HCT116 (cell line): ENCODE results near the gene SAMD4A. TPM values are rescaled to one million over a fixed set of nuclear protein-coding genes. Genes with fewer than 3 reads are reported as not detected.
A peak's percentile ranks its signal among the peaks of the same experiment; 100 is the strongest.

Experiments used
- ATAC-seq: fragments of 200-7000 bp; cut with Tn5 transposase; 2 replicates; pipeline ENCODE4 v1.9.1; 2020; ENCODE audit warnings: mild to moderate bottlenecking, moderate library complexity
- BruUV-seq: library from RNA; stranded (reverse); fragments of 400-500 nt; replicated peaks from 2 replicates; lab custom pipeline; 2021; lab: Mats Ljungman, UMichigan
- CTCF ChIA-PET: fragments of 300-600 bp; sonication (Branson Sonifier 250); formaldehyde crosslinking; loops from one replicate; lab custom pipeline; 2021; ENCODE audit warnings: antibody characterized with exemption; lab: Charles Lee
- POLR2A ChIA-PET: fragments of 300-600, 350-600 bp; sonication (Branson Sonifier 250); formaldehyde crosslinking; loops from one replicate; lab custom pipeline; 2021; ENCODE audit warnings: antibody characterized with exemption; lab: Charles Lee
- RAD21 ChIA-PET, 2 experiments: fragments of 300-600 bp; sonication (Branson Sonifier 250); formaldehyde crosslinking; loops; one replicate each; lab custom pipeline; 2023; ENCODE audit warnings: low total read pairs in 2 of 2; ENCODE audit not compliant: uncharacterized antibody in 2 of 2, unreplicated experiment in 2 of 2, low non-redundant PET in 1 of 2; lab: Charles Lee
- DNase-seq: peaks from one replicate; pipeline ENCODE4 v3.0.0-alpha.2; 2010; ENCODE audit warnings: low read depth, low spot score
- H2AFZ ChIP-seq: fragments of 200-600 bp; shearing (Covaris generic), sonication (generic); 2 replicates; pipeline ENCODE4 v1.6.1; 2017; ENCODE audit warnings: low read depth, mixed run types, mixed read lengths, antibody characterized with exemption, low read length; ENCODE audit not compliant: poor library complexity, severe bottlenecking
- H3K27ac ChIP-seq: 2 replicates; pipeline ENCODE4 v1.5.1; 2012; ENCODE audit warnings: low read depth, low read length
- H3K27me3 ChIP-seq: fragments of 200-600 bp; sonication (generic); 2 replicates; pipeline ENCODE4 v1.6.1; 2016; ENCODE audit warnings: mixed run types, low read length, mixed read lengths; ENCODE audit not compliant: insufficient read depth
- H3K36me3 ChIP-seq, 2 experiments: fragments of 200-500 bp in 1 of 2; fragments of 200-600 bp in 1 of 2; sonication (Bioruptor generic) in 1 of 2; sonication (generic) in 1 of 2; 2 replicates each; pipeline versions ENCODE4 v1.5.1 to v1.6.1; 2014 to 2016; ENCODE audit warnings: low read length in 2 of 2, inconsistent platforms in 1 of 2, mixed read lengths in 1 of 2, mixed run types in 1 of 2; ENCODE audit not compliant: insufficient read depth in 2 of 2, control insufficient read depth in 1 of 2
- H3K4me1 ChIP-seq, 2 experiments: fragments of 200-600 bp in 1 of 2; sonication (generic) in 1 of 2; 2 replicates each; pipeline versions ENCODE4 v1.5.1 to v1.6.1; 2012 to 2017; ENCODE audit warnings: low read length in 2 of 2, inconsistent platforms in 1 of 2, mild to moderate bottlenecking in 1 of 2, mixed read lengths in 1 of 2, mixed run types in 1 of 2, moderate library complexity in 1 of 2; ENCODE audit not compliant: insufficient read depth in 2 of 2, control insufficient read depth in 1 of 2
- H3K4me2 ChIP-seq: fragments of 200-600 bp; sonication (generic); 2 replicates; pipeline ENCODE4 v1.6.1; 2017; ENCODE audit warnings: mixed run types, low read length, mixed read lengths
- H3K4me3 ChIP-seq, 2 experiments: fragments of 200-600 bp in 1 of 2; sonication (generic) in 1 of 2; replicated peaks in 1 of 2; 2 replicates each; pipeline ENCODE4 v1.5.1; 2011 to 2016; ENCODE audit warnings: low read length in 2 of 2, control low read depth in 1 of 2, low read depth in 1 of 2, mild to moderate bottlenecking in 1 of 2, mixed read lengths in 1 of 2, mixed run types in 1 of 2
- H3K79me2 ChIP-seq: fragments of 200-600 bp; sonication (generic); 2 replicates; pipeline ENCODE4 v1.6.1; 2017; ENCODE audit warnings: mild to moderate bottlenecking, mixed run types, low read length, moderate library complexity, mixed read lengths; ENCODE audit not compliant: insufficient read depth
- H3K9ac ChIP-seq: fragments of 200-600 bp; sonication (generic); 2 replicates; pipeline ENCODE4 v1.6.1; 2016; ENCODE audit warnings: low read length, mixed read lengths
- H3K9me2 ChIP-seq: fragments of 200-600 bp; sonication (generic), shearing (Covaris generic); 2 replicates; pipeline ENCODE4 v1.6.1; 2017; ENCODE audit warnings: mixed run types, mild to moderate bottlenecking, moderate library complexity; ENCODE audit not compliant: insufficient read depth
- H3K9me3 ChIP-seq, 2 experiments: fragments of 200-500 bp in 1 of 2; fragments of 200-600 bp in 1 of 2; sonication (Bioruptor generic) in 1 of 2; sonication (generic) in 1 of 2; 2 replicates each; pipeline ENCODE4 v1.6.1; 2014 to 2017; ENCODE audit warnings: low read length in 2 of 2, mixed read lengths in 2 of 2, inconsistent platforms in 1 of 2, low read depth in 1 of 2, mild to moderate bottlenecking in 1 of 2, mixed run types in 1 of 2, moderate library complexity in 1 of 2; ENCODE audit not compliant: control insufficient read depth in 1 of 2, insufficient read depth in 1 of 2
- H4K20me1 ChIP-seq: fragments of 200-600 bp; sonication (generic), shearing (Covaris generic); 2 replicates; pipeline ENCODE4 v1.6.1; 2017; ENCODE audit warnings: mixed run types, mild to moderate bottlenecking, moderate library complexity; ENCODE audit not compliant: insufficient read depth
- CTCF ChIP-seq, 3 experiments: fragments of 200-600 bp in 1 of 3; sonication (generic) in 1 of 3; IDR thresholded peaks in 2 of 3; conservative IDR thresholded peaks in 1 of 3; 2 replicates each; pipeline ENCODE4 v1.5.1; 2012 to 2017; ENCODE audit warnings: low read depth in 2 of 3, low read length in 2 of 3, antibody characterized with exemption in 1 of 3, borderline replicate concordance in 1 of 3, control low read depth in 1 of 3, mild to moderate bottlenecking in 1 of 3, mixed read lengths in 1 of 3, mixed run types in 1 of 3, moderate library complexity in 1 of 3; ENCODE audit not compliant: insufficient read depth in 1 of 3
- EGR1 ChIP-seq: IDR thresholded peaks from 2 replicates; pipeline ENCODE4 v1.6.1; 2012; ENCODE audit warnings: low read depth
- FOSL1 ChIP-seq: IDR thresholded peaks from 2 replicates; pipeline ENCODE4 v1.6.1; 2012; ENCODE audit warnings: low read depth
- SIN3A ChIP-seq: IDR thresholded peaks from 2 replicates; pipeline ENCODE4 v1.6.1; 2012; ENCODE audit warnings: low read depth
- SRF ChIP-seq: IDR thresholded peaks from 2 replicates; pipeline ENCODE4 v1.6.1; 2012; ENCODE audit warnings: low read depth
- intact Hi-C: fragments of 100-400 bp; cut with micrococcal nuclease; formaldehyde crosslinking; loops from 2 replicates; pipeline ENCODE4 v1.10.0; 2022
- total RNA-seq: library from RNA; stranded (reverse); gene quantifications from one replicate; pipeline ENCODE4 v1.2.1, GENCODE V29; 2021; ENCODE audit not compliant: unreplicated experiment
- TF ChIP-seq, protein P1 (sequence below): IDR thresholded peaks from 2 replicates; pipeline ENCODE4 v1.6.1; 2011; ENCODE audit warnings: mild to moderate bottlenecking, low read length, moderate library complexity; ENCODE audit not compliant: insufficient replicate concordance; ENCODE audit errors: extremely low read depth

SAMD4A gene
- total RNA-seq, 1 experiment from 2014 or later, result 9.0 TPM

- TF ChIP-seq CTCF (IDR thresholded peaks at IDR 0.05 in 2 of 3, conservative IDR thresholded peaks at IDR 0.05 in 1 of 3; ENCODE audit: borderline replicate concordance in 1 of 3, insufficient read depth in 1 of 3, low read depth in 2 of 3, low read length in 2 of 3) (no peak), SRF (no peak), EGR1 (no peak)
- TF ChIP-seq, protein P1, sequence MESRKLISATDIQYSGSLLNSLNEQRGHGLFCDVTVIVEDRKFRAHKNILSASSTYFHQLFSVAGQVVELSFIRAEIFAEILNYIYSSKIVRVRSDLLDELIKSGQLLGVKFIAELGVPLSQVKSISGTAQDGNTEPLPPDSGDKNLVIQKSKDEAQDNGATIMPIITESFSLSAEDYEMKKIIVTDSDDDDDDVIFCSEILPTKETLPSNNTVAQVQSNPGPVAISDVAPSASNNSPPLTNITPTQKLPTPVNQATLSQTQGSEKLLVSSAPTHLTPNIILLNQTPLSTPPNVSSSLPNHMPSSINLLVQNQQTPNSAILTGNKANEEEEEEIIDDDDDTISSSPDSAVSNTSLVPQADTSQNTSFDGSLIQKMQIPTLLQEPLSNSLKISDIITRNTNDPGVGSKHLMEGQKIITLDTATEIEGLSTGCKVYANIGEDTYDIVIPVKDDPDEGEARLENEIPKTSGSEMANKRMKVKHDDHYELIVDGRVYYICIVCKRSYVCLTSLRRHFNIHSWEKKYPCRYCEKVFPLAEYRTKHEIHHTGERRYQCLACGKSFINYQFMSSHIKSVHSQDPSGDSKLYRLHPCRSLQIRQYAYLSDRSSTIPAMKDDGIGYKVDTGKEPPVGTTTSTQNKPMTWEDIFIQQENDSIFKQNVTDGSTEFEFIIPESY, result no peak
These were observed 3.1 kb downstream of the SAMD4A start (continued) for GRCh38 chr14:54570047-54570446.

GRCh38 chr14:54570631-54571415 lies 3.9 kb downstream of the SAMD4A start:
- ChIA-PET RAD21 (no interaction called here), CTCF (interaction anchor here (1.8 kb wide), 1 partner anchor 203 kb away, joined by 7 read pairs; no protein-coding TSS in a partner anchor), POLR2A (no interaction called here)
- Histone ChIP-seq H3K4me3 (no peak overlapping the region), H3K36me3 (peaks cover 0 to 26% of the 10 kb centered on the region in 2 experiments; a peak in 2 of 4 replicates), H3K4me1 (peaks cover 2 to 33% of the 10 kb centered on the region in 2 experiments; a peak in 1 of 4 replicates), H3K4me2 (no peak overlapping the region), H3K9me2 (no peaks in the 10 kb centered on the region), H3K9me3 (peaks cover 4 to 10% of the 10 kb centered on the region in 2 experiments; a peak in 2 of 4 replicates), H2AFZ (no peak overlapping the region), H4K20me1 (no peaks in the 10 kb centered on the region), H3K27me3 (no peaks in the 10 kb centered on the region), H3K9ac (no peak overlapping the region), H3K79me2 (peaks cover 20% of the 10 kb centered on the region; the same call in 1 of the 2 replicates), H3K27ac (no peak overlapping the region)
- DNase-seq, result no peak
- ATAC-seq, result no peak
- no TSS peak for BruUV-seq
- TF ChIP-seq FOSL1, result peak; percentile 23; the same call in 1 of the 2 replicates
- no peak for TF ChIP-seq SIN3A
- intact Hi-C loops, result no loop called here
